OCI-LY1 (cell line): ENCODE measurements around the gene INTS7.

Source experiments
- H2AFZ ChIP-seq: fragments of 200-600 bp; sonication (generic), shearing (Covaris generic); 2 replicates; pipeline ENCODE4 v1.6.0; 2014; ENCODE audit warnings: antibody characterized with exemption, mild to moderate bottlenecking, low read length
- H3F3A ChIP-seq: fragments of 200-600 bp; sonication (generic), shearing (Covaris generic); 2 replicates; pipeline ENCODE4 v1.6.0; 2014; ENCODE audit warnings: mild to moderate bottlenecking, antibody characterized with exemption, low read length, moderate library complexity; ENCODE audit not compliant: insufficient read depth
- H3K27ac ChIP-seq: fragments of 200-600 bp; sonication (generic); 2 replicates; pipeline ENCODE4 v1.5.1; 2014; ENCODE audit warnings: low read length, mixed run types, mild to moderate bottlenecking, low read depth; ENCODE audit not compliant: poor library complexity, severe bottlenecking
- H3K27me3 ChIP-seq: fragments of 200-600 bp; sonication (generic); 2 replicates; pipeline ENCODE4 v1.6.0; 2014; ENCODE audit warnings: antibody characterized with exemption, mild to moderate bottlenecking, low read length, moderate library complexity; ENCODE audit not compliant: insufficient read depth
- H3K36me3 ChIP-seq: fragments of 200-600 bp; sonication (generic); 2 replicates; pipeline ENCODE4 v1.6.1; 2014; ENCODE audit warnings: mild to moderate bottlenecking, antibody characterized with exemption, low read length, moderate library complexity, mixed read lengths; ENCODE audit not compliant: insufficient read depth
- H3K4me1 ChIP-seq: fragments of 200-600 bp; sonication (generic); 2 replicates; pipeline ENCODE4 v1.5.1; 2014; ENCODE audit warnings: mild to moderate bottlenecking, low read length, moderate library complexity; ENCODE audit not compliant: insufficient read depth, severe bottlenecking
- H3K4me2 ChIP-seq: fragments of 200-600 bp; sonication (generic), shearing (Covaris generic); 2 replicates; pipeline ENCODE4 v1.6.1; 2014; ENCODE audit warnings: low read length
- H3K4me3 ChIP-seq: fragments of 200-600 bp; sonication (generic); 2 replicates; pipeline ENCODE4 v1.5.1; 2014; ENCODE audit warnings: low read length, low read depth, mild to moderate bottlenecking, mixed read lengths; ENCODE audit not compliant: poor library complexity, severe bottlenecking
- H3K79me2 ChIP-seq: fragments of 200-600 bp; shearing (Covaris generic); 2 replicates; pipeline ENCODE4 v1.6.1; 2016; ENCODE audit warnings: mixed run types, low read length, mixed read lengths; ENCODE audit not compliant: insufficient read depth
- H3K9ac ChIP-seq: fragments of 200-600 bp; sonication (generic), shearing (Covaris generic); 2 replicates; pipeline ENCODE4 v1.6.1; 2014; ENCODE audit warnings: mild to moderate bottlenecking, low read length, mixed read lengths
- H3K9me2 ChIP-seq: fragments of 200-600 bp; sonication (generic), shearing (Covaris generic); 2 replicates; pipeline ENCODE4 v1.6.1; 2014; ENCODE audit warnings: low read depth, mild to moderate bottlenecking, low read length, mixed read lengths
- H3K9me3 ChIP-seq: fragments of 200-600 bp; shearing (Covaris generic); 2 replicates; pipeline ENCODE4 v1.6.1; 2014; ENCODE audit warnings: low read length, mixed read lengths
- H4K20me1 ChIP-seq: fragments of 200-600 bp; sonication (generic), shearing (Covaris generic); 2 replicates; pipeline ENCODE4 v1.6.0; 2016; ENCODE audit warnings: mild to moderate bottlenecking, low read length; ENCODE audit not compliant: insufficient read depth
- CTCF ChIP-seq: fragments of 200-600 bp; sonication (generic), shearing (Covaris generic); IDR thresholded peaks from 2 replicates; pipeline ENCODE4 v1.5.1; 2017; ENCODE audit warnings: mild to moderate bottlenecking, antibody characterized with exemption, low read length, moderate library complexity, mixed read lengths
- EZH2 ChIP-seq: fragments of 200-600 bp; sonication (generic), shearing (Covaris generic); IDR thresholded peaks from 2 replicates; pipeline ENCODE4 v1.8.0; 2017; ENCODE audit warnings: borderline replicate concordance, mixed run types, mild to moderate bottlenecking, antibody characterized with exemption, low read length, moderate library complexity, mixed read lengths

The INTS7 gene

DNA sequence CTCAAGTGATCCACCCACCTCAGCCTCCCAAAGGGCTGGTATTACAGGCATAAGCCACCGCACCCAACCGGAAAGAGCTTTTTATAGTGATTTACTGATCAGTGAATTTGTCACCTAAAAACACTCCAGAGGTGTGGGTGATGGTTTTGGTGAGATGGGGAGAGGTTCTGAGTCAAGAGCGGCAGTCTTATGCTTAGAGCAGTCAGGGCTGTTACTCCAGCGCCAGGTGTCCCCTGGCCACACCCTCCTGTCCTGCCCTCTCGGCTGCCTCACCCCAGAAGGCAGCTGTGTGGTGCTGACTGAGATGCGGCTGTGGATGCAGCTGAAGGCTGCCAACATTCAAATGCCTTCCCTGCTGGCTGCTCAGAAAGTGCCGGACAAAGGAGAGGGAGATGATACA lies 110.3 kb downstream of the INTS7 start:
- H3K27ac ChIP-seq: no peak overlapping the region
- no peak overlapping the region for H3K4me3 ChIP-seq
- H2AFZ ChIP-seq: no peak overlapping the region
- H3K4me1 ChIP-seq: no peaks in the 10 kb centered on the region
- H3K4me2 ChIP-seq: no peak overlapping the region
- no peaks in the 10 kb centered on the region for H3K9me2 ChIP-seq
- no peaks in the 10 kb centered on the region for H3K36me3 ChIP-seq
- no peaks in the 10 kb centered on the region for H4K20me1 ChIP-seq
- H3K79me2 ChIP-seq: no peaks in the 10 kb centered on the region
- H3K27me3 ChIP-seq: no peaks in the 10 kb centered on the region
- H3F3A ChIP-seq: no peaks in the 10 kb centered on the region
- no peak overlapping the region for H3K9ac ChIP-seq
- H3K9me3 ChIP-seq: no peaks in the 10 kb centered on the region
- TF ChIP-seq CTCF (no peak), EZH2 (no peak)

DNA sequence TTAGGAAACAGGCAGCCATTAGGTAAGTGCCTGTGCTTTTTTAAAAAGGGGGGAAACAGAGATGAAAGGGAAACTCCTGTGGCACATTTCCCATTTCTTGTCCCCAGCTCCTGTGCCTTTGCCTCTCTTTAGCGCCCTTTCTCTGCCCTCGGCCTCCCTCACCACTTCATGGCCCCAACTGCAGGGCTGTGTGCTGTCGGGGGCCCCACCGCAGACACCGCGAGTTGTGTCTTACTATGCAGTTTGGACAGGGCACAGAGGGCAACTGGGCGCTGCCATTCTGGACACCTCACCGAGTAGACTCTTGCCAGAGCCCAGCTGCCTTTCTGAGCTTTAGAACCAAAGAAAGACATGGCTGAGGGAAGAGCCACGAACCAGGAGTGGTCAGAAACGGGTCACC lies 111.1 kb downstream of the INTS7 start:
- H3K27me3 ChIP-seq: no peaks in the 10 kb centered on the region
- H3K9ac ChIP-seq: no peak overlapping the region
- no peaks in the 10 kb centered on the region for H3F3A ChIP-seq
- H2AFZ ChIP-seq: no peak overlapping the region
- H3K4me2 ChIP-seq: no peak overlapping the region
- no peaks in the 10 kb centered on the region for H3K9me3 ChIP-seq
- no peaks in the 10 kb centered on the region for H3K9me2 ChIP-seq
- no peak overlapping the region for H3K27ac ChIP-seq
- TF ChIP-seq CTCF (no peak), EZH2 (no peak)
- H3K79me2 ChIP-seq: no peaks in the 10 kb centered on the region
- no peaks in the 10 kb centered on the region for H3K4me1 ChIP-seq
- H4K20me1 ChIP-seq: no peaks in the 10 kb centered on the region
- no peaks in the 10 kb centered on the region for H3K36me3 ChIP-seq
- no peak overlapping the region for H3K4me3 ChIP-seq

- TF ChIP-seq EZH2 (no peak), CTCF (no peak)
- H3K9me3 ChIP-seq: no peaks in the 10 kb centered on the region
- H3K9ac ChIP-seq: no peak overlapping the region
Observed at GRCh38 chr1:211923095-211923494, 112.3 kb downstream of the INTS7 start.

More at GRCh38 chr1:211923095-211923494, 112.3 kb downstream of the INTS7 start:
- Histone ChIP-seq H3K27me3 (no peaks in the 10 kb centered on the region), H3K79me2 (no peaks in the 10 kb centered on the region), H3K4me3 (no peak overlapping the region), H4K20me1 (no peaks in the 10 kb centered on the region), H3F3A (no peaks in the 10 kb centered on the region), H3K27ac (no peak overlapping the region), H3K4me2 (no peak overlapping the region), H3K9me2 (no peaks in the 10 kb centered on the region), H3K36me3 (no peaks in the 10 kb centered on the region), H3K4me1 (no peaks in the 10 kb centered on the region), H2AFZ (no peak overlapping the region)
